ENCODE data around the gene EPN2.

DNA sequence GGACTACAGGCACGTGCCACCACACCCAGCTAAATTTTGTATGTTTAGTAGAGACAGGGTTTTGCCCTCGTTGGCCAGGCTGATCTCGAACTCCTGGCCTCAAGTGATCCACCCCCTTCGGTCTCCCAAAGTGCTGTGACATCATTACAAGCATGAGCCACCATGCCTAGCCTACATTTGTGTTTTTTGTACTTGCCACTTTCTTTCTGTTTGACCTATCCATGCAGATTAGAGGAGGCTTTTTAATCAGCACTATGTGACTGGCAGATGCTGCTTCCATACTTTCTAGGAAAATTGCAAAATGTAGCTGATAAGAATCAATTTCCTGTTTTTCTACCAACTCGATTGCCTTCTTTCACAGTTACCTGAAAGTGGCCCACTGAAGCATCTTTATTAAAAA, 68.1 kb downstream of the EPN2 start:
- TF ChIP-seq, protein P1, sequence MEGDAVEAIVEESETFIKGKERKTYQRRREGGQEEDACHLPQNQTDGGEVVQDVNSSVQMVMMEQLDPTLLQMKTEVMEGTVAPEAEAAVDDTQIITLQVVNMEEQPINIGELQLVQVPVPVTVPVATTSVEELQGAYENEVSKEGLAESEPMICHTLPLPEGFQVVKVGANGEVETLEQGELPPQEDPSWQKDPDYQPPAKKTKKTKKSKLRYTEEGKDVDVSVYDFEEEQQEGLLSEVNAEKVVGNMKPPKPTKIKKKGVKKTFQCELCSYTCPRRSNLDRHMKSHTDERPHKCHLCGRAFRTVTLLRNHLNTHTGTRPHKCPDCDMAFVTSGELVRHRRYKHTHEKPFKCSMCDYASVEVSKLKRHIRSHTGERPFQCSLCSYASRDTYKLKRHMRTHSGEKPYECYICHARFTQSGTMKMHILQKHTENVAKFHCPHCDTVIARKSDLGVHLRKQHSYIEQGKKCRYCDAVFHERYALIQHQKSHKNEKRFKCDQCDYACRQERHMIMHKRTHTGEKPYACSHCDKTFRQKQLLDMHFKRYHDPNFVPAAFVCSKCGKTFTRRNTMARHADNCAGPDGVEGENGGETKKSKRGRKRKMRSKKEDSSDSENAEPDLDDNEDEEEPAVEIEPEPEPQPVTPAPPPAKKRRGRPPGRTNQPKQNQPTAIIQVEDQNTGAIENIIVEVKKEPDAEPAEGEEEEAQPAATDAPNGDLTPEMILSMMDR (conservative IDR thresholded peaks at IDR 0.05 in 1 of 2, IDR thresholded peaks at IDR 0.05 in 1 of 2; ENCODE audit: extremely low read depth in 1 of 2, insufficient read depth in 1 of 2, low read depth in 1 of 2, low read length in 2 of 2): no peak
- TF ChIP-seq EZH2 (IDR thresholded peaks at IDR 0.05; ENCODE audit: borderline replicate concordance, low read length): no peak

All from mammary epithelial cell (primary cell).